Measurements from ENCODE around the gene SASH3. TPM values are rescaled to one million over a fixed set of nuclear protein-coding genes. Genes with fewer than 3 reads are reported as not detected.

SASH3 gene
- polyA plus RNA-seq, 4 donors: 3.8 to 11.1 (median 7.8) TPM

- DNase-seq (peak; percentile 62 to 63), FAIRE-seq (no peak)
- Histone ChIP-seq H3K27ac (ENCODE audit: low read depth in 1 of 3, low read length in 2 of 3) (peak overlapping the region; percentile 78 to 94 (median 89)), H3K4me3 (ENCODE audit: low read depth in 1 of 3, low read length in 3 of 3) (peak overlapping the region in 1 of 3 donors; percentile 26), H3K4me1 (ENCODE audit: control insufficient read depth in 3 of 3, insufficient read depth in 2 of 3, low read depth in 1 of 3, low read length in 2 of 3) (peaks cover 0 to 34% (median 0%) of the 10 kb centered on the region in 3 donors), H3K36me3 (ENCODE audit: control insufficient read depth in 3 of 3, insufficient read depth in 2 of 3, low read depth in 1 of 3, low read length in 3 of 3) (no peaks in the 10 kb centered on the region), H3K27me3 (ENCODE audit: control insufficient read depth in 3 of 3, insufficient read depth in 3 of 3, low read length in 3 of 3) (no peaks in the 10 kb centered on the region), H3K9me3 (ENCODE audit: control insufficient read depth in 2 of 2, insufficient read depth in 1 of 2, low read depth in 1 of 2, low read length in 1 of 2) (no peaks in the 10 kb centered on the region)
- WGBS, 3 donors: 22 to 49% (median 39%) methylated on average over 25 to 30 of the region's 30 CpGs
Observed at GRCh38 chrX:129777218-129778030, 2.3 kb upstream of the SASH3 start.

- H3K27ac ChIP-seq (ENCODE audit: low read depth in 1 of 3, low read length in 2 of 3): peak overlapping the region in 2 of 3 donors; percentile 22 to 73
- peaks cover 0 to 19% (median 0%) of the 10 kb centered on the region in 3 donors for H3K4me1 ChIP-seq (ENCODE audit: control insufficient read depth in 3 of 3, insufficient read depth in 2 of 3, low read depth in 1 of 3, low read length in 2 of 3)
- no peaks in the 10 kb centered on the region for H3K27me3 ChIP-seq (ENCODE audit: control insufficient read depth in 3 of 3, insufficient read depth in 3 of 3, low read length in 3 of 3)
- no peaks in the 10 kb centered on the region for H3K36me3 ChIP-seq (ENCODE audit: control insufficient read depth in 3 of 3, insufficient read depth in 2 of 3, low read depth in 1 of 3, low read length in 3 of 3)
- H3K9me3 ChIP-seq (ENCODE audit: control insufficient read depth in 2 of 2, insufficient read depth in 1 of 2, low read depth in 1 of 2, low read length in 1 of 2): no peaks in the 10 kb centered on the region
- WGBS, 3 donors: 78 to 98% (median 80%) methylated on average over 7 of the region's 7 CpGs
- DNase-seq (no peak), FAIRE-seq (no peak)
- peak overlapping the region in 1 of 3 donors; percentile 46 for H3K4me3 ChIP-seq (ENCODE audit: low read depth in 1 of 3, low read length in 3 of 3)
Observed at GRCh38 chrX:129779086-129779672, 570 bp upstream of the SASH3 start.

GRCh38 chrX:129780441-129781105 is 824 bp downstream of the SASH3 start:
- Histone ChIP-seq H3K4me3 (ENCODE audit: low read depth in 1 of 3, low read length in 3 of 3) (peak overlapping the region; percentile 13 to 46 (median 30)), H3K27ac (ENCODE audit: low read depth in 1 of 3, low read length in 2 of 3) (peak overlapping the region in 2 of 3 donors; percentile 21 to 80), H3K36me3 (ENCODE audit: control insufficient read depth in 3 of 3, insufficient read depth in 2 of 3, low read depth in 1 of 3, low read length in 3 of 3) (no peaks in the 10 kb centered on the region), H3K27me3 (ENCODE audit: control insufficient read depth in 3 of 3, insufficient read depth in 3 of 3, low read length in 3 of 3) (no peaks in the 10 kb centered on the region), H3K4me1 (ENCODE audit: control insufficient read depth in 3 of 3, insufficient read depth in 2 of 3, low read depth in 1 of 3, low read length in 2 of 3) (peaks cover 0 to 17% (median 0%) of the 10 kb centered on the region in 3 donors), H3K9me3 (ENCODE audit: control insufficient read depth in 2 of 2, insufficient read depth in 1 of 2, low read depth in 1 of 2, low read length in 1 of 2) (no peaks in the 10 kb centered on the region)
- FAIRE-seq (no peak), DNase-seq (no peak)
- 60 to 79% (median 77%) methylated on average over 3 to 6 of the region's 6 CpGs for WGBS, 3 donors

GRCh38 chrX:129781134-129781672 is 1.5 kb downstream of the SASH3 start:
- Histone ChIP-seq H3K4me3 (ENCODE audit: low read depth in 1 of 3, low read length in 3 of 3) (peak overlapping the region in 2 of 3 donors; percentile 30 to 46), H3K4me1 (ENCODE audit: control insufficient read depth in 3 of 3, insufficient read depth in 2 of 3, low read depth in 1 of 3, low read length in 2 of 3) (peaks cover 0 to 17% (median 0%) of the 10 kb centered on the region in 3 donors), H3K36me3 (ENCODE audit: control insufficient read depth in 3 of 3, insufficient read depth in 2 of 3, low read depth in 1 of 3, low read length in 3 of 3) (no peaks in the 10 kb centered on the region), H3K9me3 (ENCODE audit: control insufficient read depth in 2 of 2, insufficient read depth in 1 of 2, low read depth in 1 of 2, low read length in 1 of 2) (no peaks in the 10 kb centered on the region), H3K27ac (ENCODE audit: low read depth in 1 of 3, low read length in 2 of 3) (peak overlapping the region in 2 of 3 donors; percentile 21 to 80), H3K27me3 (ENCODE audit: control insufficient read depth in 3 of 3, insufficient read depth in 3 of 3, low read length in 3 of 3) (no peaks in the 10 kb centered on the region)
- WGBS, 3 donors: 59 to 76% (median 66%) methylated on average over 6 to 8 of the region's 8 CpGs
- DNase-seq (peak in 1 of 2 donors; percentile 49), FAIRE-seq (no peak)

- Histone ChIP-seq H3K4me1 (ENCODE audit: control insufficient read depth in 3 of 3, insufficient read depth in 2 of 3, low read depth in 1 of 3, low read length in 2 of 3) (peaks cover 0 to 11% (median 0%) of the 10 kb centered on the region in 3 donors), H3K4me3 (ENCODE audit: low read depth in 1 of 3, low read length in 3 of 3) (peak overlapping the region in 2 of 3 donors; percentile 29 to 30), H3K27ac (ENCODE audit: low read depth in 1 of 3, low read length in 2 of 3) (peak overlapping the region in 1 of 3 donors; percentile 65), H3K27me3 (ENCODE audit: control insufficient read depth in 3 of 3, insufficient read depth in 3 of 3, low read length in 3 of 3) (no peaks in the 10 kb centered on the region), H3K9me3 (ENCODE audit: control insufficient read depth in 2 of 2, insufficient read depth in 1 of 2, low read depth in 1 of 2, low read length in 1 of 2) (no peaks in the 10 kb centered on the region), H3K36me3 (ENCODE audit: control insufficient read depth in 3 of 3, insufficient read depth in 2 of 3, low read depth in 1 of 3, low read length in 3 of 3) (no peaks in the 10 kb centered on the region)
- WGBS, 3 donors: 65 to 81% (median 75%) methylated on average over 8 to 10 of the region's 10 CpGs
- no peak for FAIRE-seq
- no peak for DNase-seq
Observed at GRCh38 chrX:129781680-129782495, 2.1 kb downstream of the SASH3 start.

GRCh38 chrX:129782706-129783105 is 3.0 kb downstream of the SASH3 start:
- no peak for DNase-seq
- Histone ChIP-seq H3K36me3 (ENCODE audit: control insufficient read depth in 3 of 3, insufficient read depth in 2 of 3, low read depth in 1 of 3, low read length in 3 of 3) (no peaks in the 10 kb centered on the region), H3K27me3 (ENCODE audit: control insufficient read depth in 3 of 3, insufficient read depth in 3 of 3, low read length in 3 of 3) (no peaks in the 10 kb centered on the region), H3K4me1 (ENCODE audit: control insufficient read depth in 3 of 3, insufficient read depth in 2 of 3, low read depth in 1 of 3, low read length in 2 of 3) (peaks cover 0 to 3% (median 0%) of the 10 kb centered on the region in 3 donors), H3K4me3 (ENCODE audit: low read depth in 1 of 3, low read length in 3 of 3) (no peak overlapping the region), H3K27ac (ENCODE audit: low read depth in 1 of 3, low read length in 2 of 3) (no peak overlapping the region), H3K9me3 (ENCODE audit: control insufficient read depth in 2 of 2, insufficient read depth in 1 of 2, low read depth in 1 of 2, low read length in 1 of 2) (no peaks in the 10 kb centered on the region)
- no peak for FAIRE-seq
- 56 to 74% (median 70%) methylated on average over 3 to 4 of the region's 4 CpGs for WGBS, 3 donors

- Histone ChIP-seq H3K4me1 (ENCODE audit: control insufficient read depth in 3 of 3, insufficient read depth in 2 of 3, low read depth in 1 of 3, low read length in 2 of 3) (no peaks in the 10 kb centered on the region), H3K4me3 (ENCODE audit: low read depth in 1 of 3, low read length in 3 of 3) (peak overlapping the region in 1 of 3 donors; percentile 10), H3K27me3 (ENCODE audit: control insufficient read depth in 3 of 3, insufficient read depth in 3 of 3, low read length in 3 of 3) (no peaks in the 10 kb centered on the region), H3K27ac (ENCODE audit: low read depth in 1 of 3, low read length in 2 of 3) (no peak overlapping the region), H3K9me3 (ENCODE audit: control insufficient read depth in 2 of 2, insufficient read depth in 1 of 2, low read depth in 1 of 2, low read length in 1 of 2) (no peaks in the 10 kb centered on the region), H3K36me3 (ENCODE audit: control insufficient read depth in 3 of 3, insufficient read depth in 2 of 3, low read depth in 1 of 3, low read length in 3 of 3) (no peaks in the 10 kb centered on the region)
- DNase-seq: no peak
- WGBS, 3 donors: 79 to 85% (median 81%) methylated on average over 11 of the region's 11 CpGs
- FAIRE-seq: no peak
Observed at GRCh38 chrX:129783291-129783713, 3.6 kb downstream of the SASH3 start.
